PC-9 (cell line): ENCODE data around the gene DOCK2. TPM values are rescaled to one million over a fixed set of nuclear protein-coding genes. Genes with fewer than 3 reads are reported as not detected.

Experiments
- BruUV-seq: library from RNA; stranded (reverse); fragments of 400-500 nt; replicated peaks from 2 replicates; lab custom pipeline; 2021; lab: Mats Ljungman, UMichigan
- CTCF ChIA-PET: fragments of 300-600 bp; sonication (Branson Sonifier 250); formaldehyde crosslinking; loops from one replicate; lab custom pipeline; 2022; ENCODE audit warnings: antibody characterized with exemption; lab: Charles Lee
- POLR2A ChIA-PET: fragments of 300-600 bp; sonication (Branson Sonifier 250); formaldehyde crosslinking; loops from one replicate; lab custom pipeline; 2022; ENCODE audit warnings: antibody characterized with exemption; ENCODE audit not compliant: unreplicated experiment; lab: Charles Lee
- DNase-seq, 2 experiments: peaks; one replicate each; pipeline versions ENCODE4 v3.0.0 to v3.0.0-alpha.2; 2015 to 2022; ENCODE audit warnings: mixed read lengths in 1 of 2
- H2AFZ ChIP-seq: fragments of 200-600 bp; sonication (generic); 2 replicates; pipeline ENCODE4 v1.8.1; 2017; ENCODE audit warnings: antibody characterized with exemption
- H3F3A ChIP-seq: fragments of 200-600 bp; sonication (generic); 2 replicates; pipeline ENCODE4 v1.8.1; 2017; ENCODE audit warnings: antibody characterized with exemption, mild to moderate bottlenecking, low read depth; ENCODE audit not compliant: insufficient read depth
- H3K27ac ChIP-seq: fragments of 200-600 bp; sonication (generic); 2 replicates; pipeline ENCODE4 v1.6.1; 2016; ENCODE audit warnings: mixed run types
- H3K27me3 ChIP-seq: fragments of 200-600 bp; sonication (generic); 2 replicates; pipeline ENCODE4 v1.6.1; 2016; ENCODE audit warnings: low read depth, mixed run types; ENCODE audit not compliant: insufficient read depth
- H3K36me3 ChIP-seq: fragments of 200-600 bp; sonication (generic); 2 replicates; pipeline ENCODE4 v1.6.1; 2016; ENCODE audit warnings: low read depth, mixed run types
- H3K4me1 ChIP-seq: fragments of 200-600 bp; sonication (generic); replicated peaks from 2 replicates; pipeline ENCODE4 v1.6.1; 2016; ENCODE audit warnings: mixed run types; ENCODE audit not compliant: insufficient read depth
- H3K4me2 ChIP-seq: fragments of 200-600 bp; sonication (generic); 2 replicates; pipeline ENCODE4 v1.6.1; 2017; ENCODE audit warnings: mixed run types
- H3K4me3 ChIP-seq: fragments of 200-600 bp; sonication (generic); 2 replicates; pipeline ENCODE4 v1.6.1; 2016; ENCODE audit warnings: mixed run types
- H3K79me2 ChIP-seq: fragments of 200-600 bp; sonication (generic); 2 replicates; pipeline ENCODE4 v1.6.1; 2017; ENCODE audit warnings: low read depth, mixed run types
- H3K9me2 ChIP-seq: fragments of 200-600 bp; sonication (generic); 2 replicates; pipeline ENCODE4 v1.8.1; 2017; ENCODE audit warnings: mild to moderate bottlenecking; ENCODE audit not compliant: insufficient read depth
- H3K9me3 ChIP-seq: fragments of 200-600 bp; sonication (generic); 2 replicates; pipeline ENCODE4 v1.8.1; 2016; ENCODE audit warnings: low read depth; ENCODE audit not compliant: insufficient read depth
- H4K20me1 ChIP-seq: fragments of 200-600 bp; sonication (generic); 2 replicates; pipeline ENCODE4 v1.8.1; 2017; ENCODE audit not compliant: insufficient read depth
- CTCF ChIP-seq: fragments of 200-600 bp; sonication (generic); conservative IDR thresholded peaks from 2 replicates; pipeline ENCODE4 v1.6.1; 2017; ENCODE audit warnings: mixed run types, antibody characterized with exemption, mild to moderate bottlenecking, moderate library complexity
- EZH2 ChIP-seq: fragments of 200-600 bp; sonication (generic); IDR thresholded peaks from 2 replicates; pipeline ENCODE4 v1.8.0; 2017; ENCODE audit warnings: antibody characterized with exemption, low read depth
- intact Hi-C: fragments of 100-400 bp; cut with micrococcal nuclease; formaldehyde crosslinking; loops from one replicate; pipeline ENCODE4 v1.10.0; 2022; ENCODE audit not compliant: unreplicated experiment
- total RNA-seq: library from RNA; stranded (reverse); gene quantifications from 2 replicates; pipeline ENCODE4 v1.2.3, GENCODE V29; 2021

The DOCK2 gene
- total RNA-seq, 1 experiment from 2014 or later, result 0.41 TPM

GRCh38 chr5:169735913-169736312 is 98.8 kb downstream of the DOCK2 start:
- Histone ChIP-seq H3F3A (no peaks in the 10 kb centered on the region), H3K4me1 (no peaks in the 10 kb centered on the region), H3K4me3 (no peak overlapping the region), H3K9me3 (no peaks in the 10 kb centered on the region), H4K20me1 (no peaks in the 10 kb centered on the region), H3K27me3 (no peaks in the 10 kb centered on the region), H3K27ac (no peak overlapping the region), H2AFZ (no peak overlapping the region), H3K9me2 (no peaks in the 10 kb centered on the region), H3K79me2 (no peaks in the 10 kb centered on the region), H3K4me2 (no peak overlapping the region), H3K36me3 (no peaks in the 10 kb centered on the region)
- CTCF ChIA-PET, result no interaction called here
- TF ChIP-seq EZH2, result no peak
- TF ChIP-seq CTCF, result no peak
- BruUV-seq, result no TSS peak
- no peak for DNase-seq
- POLR2A ChIA-PET, result no interaction called here
- intact Hi-C loops, result no loop called here

GRCh38 chr5:169736653-169737052 is 99.6 kb downstream of the DOCK2 start:
- Histone ChIP-seq H3K9me3 (no peaks in the 10 kb centered on the region), H3K36me3 (no peaks in the 10 kb centered on the region), H3K4me2 (no peak overlapping the region), H3K27me3 (no peaks in the 10 kb centered on the region), H2AFZ (no peak overlapping the region), H3K79me2 (no peaks in the 10 kb centered on the region), H3K4me1 (no peaks in the 10 kb centered on the region), H3K9me2 (no peaks in the 10 kb centered on the region), H4K20me1 (no peaks in the 10 kb centered on the region), H3K27ac (no peak overlapping the region), H3F3A (no peaks in the 10 kb centered on the region), H3K4me3 (no peak overlapping the region)
- no peak for TF ChIP-seq EZH2
- intact Hi-C loops, result no loop called here
- POLR2A ChIA-PET, result no interaction called here
- CTCF ChIA-PET, result no interaction called here
- no TSS peak for BruUV-seq
- DNase-seq, result no peak

GRCh38 chr5:169740435-169740834 is 103.4 kb downstream of the DOCK2 start:
- H3K9me2 ChIP-seq, result no peaks in the 10 kb centered on the region
- H3K27ac ChIP-seq, result no peak overlapping the region
- TF ChIP-seq EZH2 (no peak), CTCF (no peak)
- H2AFZ ChIP-seq, result no peak overlapping the region
- H3K4me2 ChIP-seq, result no peak overlapping the region
- DNase-seq, result no peak
- intact Hi-C loops, result loop anchor here (10.0 kb wide), 1 partner anchor 1386 kb away; no protein-coding TSS in a partner anchor
- no peaks in the 10 kb centered on the region for H4K20me1 ChIP-seq
- ChIA-PET CTCF (no interaction called here), POLR2A (no interaction called here)
- no TSS peak for BruUV-seq
- H3K4me3 ChIP-seq, result no peak overlapping the region
- H3K79me2 ChIP-seq, result no peaks in the 10 kb centered on the region
- H3K4me1 ChIP-seq, result peaks cover 37% of the 10 kb centered on the region
- H3K27me3 ChIP-seq, result no peaks in the 10 kb centered on the region
- H3K9me3 ChIP-seq, result no peaks in the 10 kb centered on the region
- peaks cover 22% of the 10 kb centered on the region for H3F3A ChIP-seq
- H3K36me3 ChIP-seq, result no peaks in the 10 kb centered on the region
